Peyer's patch (tissue), 4 donors: ENCODE results near the gene CCDC74B. TPM values are rescaled to one million over a fixed set of nuclear protein-coding genes. Genes with fewer than 3 reads are reported as not detected.
A peak's percentile ranks its signal among the peaks of the same experiment; 100 is the strongest.
"Not testable (repeated sequence)": the region's sequence is repeated elsewhere in the genome, so short reads cannot be mapped to it uniquely, and the experiment has no call there.

Experiments used
- DNase-seq, 3 donors: peaks; one replicate each; pipeline ENCODE4 v3.0.0-alpha.2; 2017 to 2019
- H3K27ac ChIP-seq, 4 donors: fragments of 200-600 bp; sonication (generic); one replicate each; pipeline ENCODE4 v1.5.1; 2016 to 2019
- H3K27me3 ChIP-seq, 2 donors: fragments of 200-600 bp; sonication (generic); one replicate each; pipeline ENCODE4 v1.5.1; 2019
- H3K36me3 ChIP-seq, 3 donors: fragments of 200-600 bp; sonication (generic); one replicate each; pipeline ENCODE4 v1.5.1; 2016 to 2019
- H3K4me1 ChIP-seq, 4 donors: fragments of 200-600 bp; sonication (generic); one replicate each; pipeline ENCODE4 v1.5.1; 2016 to 2019
- H3K4me3 ChIP-seq, 4 donors: fragments of 200-600 bp; sonication (generic); 1 replicate in 3 of 4; 2 replicates in 1 of 4; pipeline ENCODE4 v1.5.1; 2016 to 2019; ENCODE audit warnings: mild to moderate bottlenecking in 1 of 4
- H3K9me3 ChIP-seq, 4 donors: fragments of 200-600 bp; sonication (generic); one replicate each; pipeline ENCODE4 v1.5.1; 2016 to 2019; ENCODE audit warnings: mild to moderate bottlenecking in 1 of 4
- POLR2A ChIP-seq, 2 donors: fragments of 450-650 bp; IDR thresholded peaks; one replicate each; pipeline ENCODE4 v1.5.1; 2017; ENCODE audit warnings: antibody characterized with exemption in 2 of 2, mild to moderate bottlenecking in 2 of 2, moderate library complexity in 2 of 2
- total RNA-seq, 4 donors: library from RNA; depleted of rRNA; stranded (reverse); fragments of >200 nt; gene quantifications; one replicate each; pipeline ENCODE4 v1.1.0, GENCODE V29; 2016
- TF ChIP-seq, protein P1 (sequence below), 6 experiments: fragments of 450-650 bp in 4 of 6; fragments of 200-600 bp in 2 of 6; sonication (generic) in 1 of 6; IDR thresholded peaks; one replicate each; pipeline ENCODE4 v1.5.1; 2017 to 2019; ENCODE audit warnings: antibody characterized with exemption in 6 of 6, mild to moderate bottlenecking in 3 of 6, moderate library complexity in 1 of 6

CCDC74B gene
- total RNA-seq, 4 donors from 2014 or later, result 2.1 to 2.6 TPM; not detected in 2

GRCh38 chr2:130185896-130186295, 41.0 kb upstream of the CCDC74B start:
- no peak for TF ChIP-seq POLR2A (IDR thresholded peaks at IDR 0.05)
- TF ChIP-seq, protein P1, sequence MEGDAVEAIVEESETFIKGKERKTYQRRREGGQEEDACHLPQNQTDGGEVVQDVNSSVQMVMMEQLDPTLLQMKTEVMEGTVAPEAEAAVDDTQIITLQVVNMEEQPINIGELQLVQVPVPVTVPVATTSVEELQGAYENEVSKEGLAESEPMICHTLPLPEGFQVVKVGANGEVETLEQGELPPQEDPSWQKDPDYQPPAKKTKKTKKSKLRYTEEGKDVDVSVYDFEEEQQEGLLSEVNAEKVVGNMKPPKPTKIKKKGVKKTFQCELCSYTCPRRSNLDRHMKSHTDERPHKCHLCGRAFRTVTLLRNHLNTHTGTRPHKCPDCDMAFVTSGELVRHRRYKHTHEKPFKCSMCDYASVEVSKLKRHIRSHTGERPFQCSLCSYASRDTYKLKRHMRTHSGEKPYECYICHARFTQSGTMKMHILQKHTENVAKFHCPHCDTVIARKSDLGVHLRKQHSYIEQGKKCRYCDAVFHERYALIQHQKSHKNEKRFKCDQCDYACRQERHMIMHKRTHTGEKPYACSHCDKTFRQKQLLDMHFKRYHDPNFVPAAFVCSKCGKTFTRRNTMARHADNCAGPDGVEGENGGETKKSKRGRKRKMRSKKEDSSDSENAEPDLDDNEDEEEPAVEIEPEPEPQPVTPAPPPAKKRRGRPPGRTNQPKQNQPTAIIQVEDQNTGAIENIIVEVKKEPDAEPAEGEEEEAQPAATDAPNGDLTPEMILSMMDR (IDR thresholded peaks at IDR 0.05), result no peak
- Histone ChIP-seq H3K27me3 (no peaks in the 10 kb centered on the region), H3K9me3 (no peaks in the 10 kb centered on the region), H3K4me3 (no peak overlapping the region), H3K36me3 (no peaks in the 10 kb centered on the region), H3K4me1 (peaks cover 0 to 2% (median 0%) of the 10 kb centered on the region in 4 donors), H3K27ac (no peak overlapping the region)
- no peak for DNase-seq

GRCh38 chr2:130185436-130185835, 40.5 kb upstream of the CCDC74B start:
- Histone ChIP-seq H3K27ac (no peak overlapping the region), H3K9me3 (no peaks in the 10 kb centered on the region), H3K4me3 (no peak overlapping the region), H3K4me1 (peaks cover 0 to 6% (median 4%) of the 10 kb centered on the region in 4 donors), H3K36me3 (no peaks in the 10 kb centered on the region), H3K27me3 (no peaks in the 10 kb centered on the region)
- DNase-seq, result no peak
- TF ChIP-seq POLR2A (IDR thresholded peaks at IDR 0.05), result no peak
- TF ChIP-seq, protein P1 (IDR thresholded peaks at IDR 0.05), result no peak

GRCh38 chr2:130183512-130184373, 38.8 kb upstream of the CCDC74B start:
- peak overlapping the region in 2 of 4 donors; percentile 69 to 99 for H3K4me3 ChIP-seq
- H3K4me1 ChIP-seq, result peaks cover 0 to 11% (median 8%) of the 10 kb centered on the region in 4 donors
- DNase-seq, result no peak
- H3K36me3 ChIP-seq, result no peaks in the 10 kb centered on the region
- H3K9me3 ChIP-seq, result no peaks in the 10 kb centered on the region
- no peaks in the 10 kb centered on the region for H3K27me3 ChIP-seq
- TF ChIP-seq, protein P1 (IDR thresholded peaks at IDR 0.05), result no peak
- TF ChIP-seq POLR2A (IDR thresholded peaks at IDR 0.05), result no peak
- no peak overlapping the region for H3K27ac ChIP-seq

DNA sequence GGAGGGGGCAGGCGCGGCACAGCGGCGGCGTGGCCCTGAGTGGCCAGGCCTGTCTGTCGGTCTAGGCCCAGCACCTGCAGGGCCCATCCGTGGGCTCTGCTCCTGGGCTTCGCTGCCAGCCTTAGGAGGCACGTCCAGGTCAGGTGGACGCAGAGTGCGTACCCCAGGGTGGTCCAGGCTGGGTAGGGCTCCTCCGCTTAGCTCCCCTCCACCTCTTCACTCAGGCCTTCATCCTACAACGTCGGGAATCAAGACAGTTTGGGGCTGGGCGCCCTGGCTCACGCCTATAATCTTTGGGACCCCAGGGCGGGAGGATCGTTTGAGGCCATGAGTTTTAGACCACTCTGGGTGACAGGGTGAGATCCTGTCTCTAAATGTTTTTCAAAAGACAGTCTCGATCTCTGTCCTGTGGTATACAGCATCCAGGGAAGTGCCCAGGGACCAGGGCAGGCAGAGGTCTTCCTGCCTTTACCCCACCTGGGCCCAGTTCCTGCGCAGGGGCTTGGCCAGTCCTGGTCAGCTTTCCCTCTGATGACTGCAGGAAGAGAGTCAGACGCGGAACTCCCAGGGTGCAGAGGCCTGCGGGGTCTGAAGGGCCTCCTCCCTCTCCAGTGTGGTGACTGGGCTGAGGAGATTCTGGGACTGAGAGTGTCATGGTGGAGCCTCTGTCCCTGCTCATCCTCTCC, 38.1 kb upstream of the CCDC74B start:
- H3K36me3 ChIP-seq, H3K9me3 ChIP-seq, H3K27me3 ChIP-seq, DNase-seq: not testable (repeated sequence)
- Histone ChIP-seq H3K27ac (peak overlapping the region; percentile 6 to 95 (median 70)), H3K4me1 (peaks cover 0 to 11% (median 8%) of the 10 kb centered on the region in 4 donors), H3K4me3 (peak overlapping the region; percentile 69 to 99 (median 96))

DNA sequence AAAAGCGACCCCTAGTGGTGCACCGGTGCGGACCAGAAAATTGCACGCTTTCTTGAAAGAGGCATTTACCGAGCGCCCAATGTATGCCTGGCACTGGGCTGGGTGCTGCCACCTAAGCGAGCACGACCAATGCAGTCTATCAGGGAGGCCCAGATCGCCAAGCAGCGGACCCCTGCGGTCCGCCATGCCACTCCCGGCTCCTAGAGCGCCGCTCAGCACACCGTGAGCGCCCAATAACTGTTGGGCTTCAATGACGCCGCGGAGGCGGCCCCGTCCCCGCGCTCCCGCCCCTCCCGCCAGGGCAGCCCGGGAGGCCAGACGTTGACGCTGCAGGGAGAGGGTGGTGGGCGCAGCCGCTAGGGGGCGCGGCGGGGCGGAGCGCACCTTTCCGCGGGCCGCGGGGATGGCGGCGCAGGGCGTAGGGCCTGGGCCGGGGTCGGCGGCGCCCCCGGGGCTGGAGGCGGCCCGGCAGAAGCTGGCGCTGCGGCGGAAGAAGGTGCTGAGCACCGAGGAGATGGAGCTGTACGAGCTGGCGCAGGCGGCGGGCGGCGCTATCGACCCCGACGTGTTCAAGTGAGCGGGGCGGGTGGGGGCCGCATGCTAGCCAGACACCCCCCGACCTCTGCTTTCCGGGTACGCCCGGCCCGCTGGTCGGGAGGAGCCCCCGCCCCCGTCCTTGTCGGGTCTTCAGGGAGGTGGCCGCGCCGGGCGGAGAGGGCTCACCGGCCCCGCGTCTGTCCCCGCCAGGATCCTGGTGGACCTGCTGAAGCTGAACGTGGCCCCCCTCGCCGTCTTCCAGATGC, 37.2 kb upstream of the CCDC74B start, which contains the start of gene MZT2B:
Gene MZT2B, plus strand, starts transcription at position 383 of the 803 bp plus-strand sequence. Its CDS starts 21 bp downstream, at position 404.
- peak; percentile 83 to 94 (median 93) for DNase-seq
- Histone ChIP-seq H3K27ac (peak within 1 kb of the TSS; percentile 92 to 95 (median 94)), H3K4me3 (peak within 1 kb of the TSS; percentile 69 to 99 (median 96)), H3K4me1 (peaks cover 0 to 11% (median 8%) of the 10 kb centered on the region in 4 donors)
- H3K9me3 ChIP-seq, H3K36me3 ChIP-seq, H3K27me3 ChIP-seq: not testable (repeated sequence)
- TF ChIP-seq, protein P1 (IDR thresholded peaks at IDR 0.05), result peak; percentile 77 to 93 (median 87)
